ENCODE results near the gene EVI5L. TPM values are rescaled to one million over a fixed set of nuclear protein-coding genes. Genes with fewer than 3 reads are reported as not detected.

EVI5L gene
- total RNA-seq, 2 experiments from 2014 or later: 8.0 to 9.3 TPM

DNA sequence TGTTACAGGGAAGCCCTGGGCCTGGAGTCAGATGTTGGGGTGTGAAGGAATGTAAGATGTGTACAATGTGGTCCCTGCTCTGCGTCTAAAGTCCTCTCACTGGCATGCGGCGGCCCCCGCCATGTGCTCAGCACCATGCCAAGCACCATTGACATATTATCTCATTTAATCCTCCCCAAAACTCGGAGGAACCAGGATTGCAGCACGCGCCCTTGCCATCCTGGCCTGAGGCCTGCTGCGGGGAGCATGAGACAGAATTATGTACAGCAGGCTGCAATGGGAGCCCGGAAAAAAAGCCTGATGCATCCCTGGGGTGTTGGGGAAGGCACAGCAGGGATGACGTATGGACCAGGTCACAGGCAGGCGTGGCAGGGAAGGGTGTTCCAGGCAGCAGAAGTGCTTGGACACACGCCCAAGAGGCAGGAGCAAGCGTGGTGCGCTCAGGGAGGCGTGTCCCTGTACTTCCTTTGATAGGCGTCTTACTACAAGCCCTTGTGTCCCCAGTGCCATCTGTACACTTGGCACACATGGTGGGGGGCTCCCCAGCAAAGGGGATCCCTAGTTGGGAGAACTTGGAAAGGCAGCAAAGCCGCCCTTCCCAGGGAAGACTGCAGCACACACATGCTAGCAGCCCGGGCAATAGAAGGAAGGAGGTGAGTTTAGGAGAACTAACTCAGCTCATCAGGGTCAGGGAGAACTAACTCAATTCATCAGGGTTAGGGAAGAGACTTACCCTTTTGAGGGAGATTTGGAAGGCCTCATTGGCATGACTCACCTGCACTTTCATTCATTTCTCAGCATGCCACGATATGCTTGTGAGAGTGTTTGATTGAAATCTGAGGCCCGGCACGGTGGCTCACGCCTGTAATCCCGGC is 3.4 kb downstream of the EVI5L start:
- ChIA-PET POLR2A (no interaction called here), CTCF (no interaction called here)
- Mint-ChIP-seq H3K4me3 (no peak overlapping the region), H3K4me1 (ENCODE audit: low read depth) (peaks cover 17% of the 10 kb centered on the region), H3K27ac (no peak overlapping the region), H3K36me3 (ENCODE audit: low read depth) (no peaks in the 10 kb centered on the region), H3K27me3 (ENCODE audit: low read depth) (no peaks in the 10 kb centered on the region), H3K9me3 (ENCODE audit: insufficient read depth) (no peaks in the 10 kb centered on the region)
- ATAC-seq: no peak
- DNase-seq: no peak

DNA sequence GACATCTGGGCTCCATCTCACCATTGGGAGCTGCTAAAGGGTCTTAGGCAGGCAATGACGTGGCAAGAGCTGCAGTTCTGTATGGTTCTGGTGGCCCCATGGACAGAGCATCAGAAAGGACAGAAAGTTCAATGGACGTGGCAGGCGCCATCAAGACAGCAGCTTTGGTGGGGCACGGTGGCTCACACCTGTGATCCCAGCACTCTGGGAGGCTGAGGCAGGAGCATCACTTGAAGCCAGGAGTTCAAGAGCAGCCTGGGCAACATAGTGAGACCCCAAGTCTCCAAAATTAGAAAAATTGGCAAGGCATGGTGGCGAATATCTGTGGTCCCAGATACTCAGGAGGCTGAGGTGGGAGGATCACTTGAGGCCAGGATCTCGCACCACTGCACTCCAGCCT is 9.5 kb downstream of the EVI5L start:
- H3K27me3 Mint-ChIP-seq (ENCODE audit: low read depth): no peaks in the 10 kb centered on the region
- POLR2A ChIA-PET: no interaction called here
- H3K9me3 Mint-ChIP-seq (ENCODE audit: insufficient read depth): no peaks in the 10 kb centered on the region
- CTCF ChIA-PET: no interaction called here
- no peaks in the 10 kb centered on the region for H3K36me3 Mint-ChIP-seq (ENCODE audit: low read depth)
- DNase-seq: no peak
- H3K4me3 Mint-ChIP-seq: no peak overlapping the region
- no peaks in the 10 kb centered on the region for H3K4me1 Mint-ChIP-seq (ENCODE audit: low read depth)
- H3K27ac Mint-ChIP-seq: no peak overlapping the region
- no peak for ATAC-seq

DNA sequence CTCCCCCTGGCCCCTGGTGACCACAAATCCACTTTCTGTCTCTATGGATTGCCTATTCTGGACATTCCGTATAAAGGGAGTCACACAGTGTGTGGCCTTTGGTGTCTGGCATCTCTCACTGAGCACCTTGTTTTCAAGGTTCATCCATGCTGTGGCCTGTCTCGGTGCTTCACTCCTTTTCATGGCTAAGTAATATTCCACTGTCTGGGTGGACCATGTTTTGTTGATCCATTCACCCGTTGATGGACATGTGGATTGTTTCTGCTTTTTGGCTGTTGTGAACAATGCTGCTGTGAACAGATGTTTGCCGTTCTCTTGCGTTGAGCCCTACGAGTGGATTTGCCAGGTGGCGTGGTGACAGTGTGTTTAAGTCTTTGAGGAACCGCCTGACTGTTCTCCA is 10.6 kb downstream of the EVI5L start:
- DNase-seq: no peak
- ChIA-PET CTCF (no interaction called here), POLR2A (no interaction called here)
- Mint-ChIP-seq H3K27me3 (ENCODE audit: low read depth) (no peaks in the 10 kb centered on the region), H3K9me3 (ENCODE audit: insufficient read depth) (no peaks in the 10 kb centered on the region), H3K36me3 (ENCODE audit: low read depth) (no peaks in the 10 kb centered on the region), H3K27ac (no peak overlapping the region), H3K4me1 (ENCODE audit: low read depth) (no peaks in the 10 kb centered on the region), H3K4me3 (no peak overlapping the region)
- no peak for ATAC-seq

DNA sequence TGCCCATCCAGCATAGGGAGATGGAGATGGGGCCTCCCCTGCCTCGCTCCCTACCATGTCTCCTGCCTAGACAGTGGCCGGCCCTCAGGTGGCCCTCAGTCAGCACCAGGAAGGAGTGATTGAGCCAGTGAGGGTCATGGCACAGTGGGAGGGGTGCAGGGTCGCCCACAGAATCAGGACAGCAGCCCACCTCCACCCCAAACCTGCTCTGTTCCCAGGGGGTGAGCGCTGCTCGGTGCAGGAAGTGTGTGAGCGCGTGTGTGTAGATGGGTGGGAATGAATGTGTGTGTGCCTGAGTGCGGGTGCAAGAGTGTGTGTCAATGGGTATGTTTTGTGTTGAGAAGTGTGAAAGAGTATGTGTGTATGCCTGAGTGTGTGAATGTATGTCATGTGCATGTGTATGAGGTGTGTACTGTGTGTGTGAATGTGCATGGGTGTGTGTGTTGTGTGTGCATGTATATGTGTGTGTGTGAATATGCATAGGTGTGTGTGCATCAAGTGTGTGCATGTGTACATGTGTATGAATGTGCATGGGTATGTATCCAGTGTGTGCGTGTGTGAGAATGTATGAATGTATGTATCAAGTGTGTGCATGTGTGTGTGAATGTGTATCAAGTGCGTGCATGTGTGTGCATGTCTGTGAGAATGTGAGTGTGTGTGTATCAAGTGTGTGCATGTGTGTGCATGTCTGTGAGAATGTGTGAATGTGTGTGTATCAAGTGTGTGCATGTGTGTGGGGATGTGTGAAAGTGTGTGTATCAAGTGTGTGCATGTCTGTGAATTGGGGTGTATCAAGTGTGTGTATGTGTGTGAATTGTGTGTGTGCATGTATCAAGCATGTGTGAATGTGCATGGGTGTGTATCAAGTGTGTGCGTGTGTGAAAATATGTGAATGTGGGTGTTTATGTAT is 12.0 kb downstream of the EVI5L start:
- POLR2A ChIA-PET: no interaction called here
- no peak overlapping the region for H3K4me3 Mint-ChIP-seq
- CTCF ChIA-PET: no interaction called here
- ATAC-seq (no peak), DNase-seq (no peak)
- no peaks in the 10 kb centered on the region for H3K4me1 Mint-ChIP-seq (ENCODE audit: low read depth)
- H3K27ac Mint-ChIP-seq: no peak overlapping the region
- H3K9me3 Mint-ChIP-seq (ENCODE audit: insufficient read depth): no peaks in the 10 kb centered on the region
- no peaks in the 10 kb centered on the region for H3K27me3 Mint-ChIP-seq (ENCODE audit: low read depth)
- no peaks in the 10 kb centered on the region for H3K36me3 Mint-ChIP-seq (ENCODE audit: low read depth)

DNA sequence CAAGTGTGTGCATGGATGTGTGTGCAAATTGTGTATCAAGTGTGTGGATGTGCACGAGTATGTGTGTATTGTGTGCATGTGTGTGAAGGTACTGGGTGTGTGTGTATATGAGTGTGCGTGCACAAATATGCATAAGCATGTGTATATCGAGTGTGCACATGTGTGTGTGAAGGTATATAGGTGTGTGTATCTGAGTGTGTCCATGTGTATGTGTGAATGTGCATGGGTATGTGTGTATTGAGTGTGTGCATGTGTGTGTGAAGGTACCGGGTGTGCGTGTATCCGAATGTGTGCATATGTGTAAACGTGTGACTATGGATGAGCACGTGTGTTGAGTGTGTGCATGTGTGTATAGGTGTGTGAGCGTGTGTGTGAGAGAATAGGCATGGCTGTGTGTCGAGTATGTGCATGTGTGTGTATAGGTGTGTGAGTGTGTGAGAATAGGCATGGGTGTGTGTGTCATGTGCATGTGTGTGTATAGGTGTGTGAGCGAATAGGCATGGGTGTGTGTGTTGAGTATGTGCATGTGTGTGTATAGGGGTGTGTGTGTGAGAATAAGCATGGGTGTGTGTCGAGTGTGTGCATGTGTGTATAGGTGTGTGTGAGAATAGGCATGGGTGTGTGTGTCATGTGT is 12.8 kb downstream of the EVI5L start:
- Mint-ChIP-seq H3K27ac (no peak overlapping the region), H3K27me3 (ENCODE audit: low read depth) (no peaks in the 10 kb centered on the region), H3K36me3 (ENCODE audit: low read depth) (no peaks in the 10 kb centered on the region), H3K4me3 (no peak overlapping the region), H3K9me3 (ENCODE audit: insufficient read depth) (no peaks in the 10 kb centered on the region), H3K4me1 (ENCODE audit: low read depth) (no peaks in the 10 kb centered on the region)
- ChIA-PET POLR2A (no interaction called here), CTCF (no interaction called here)
- ATAC-seq (no peak), DNase-seq (no peak)

DNA sequence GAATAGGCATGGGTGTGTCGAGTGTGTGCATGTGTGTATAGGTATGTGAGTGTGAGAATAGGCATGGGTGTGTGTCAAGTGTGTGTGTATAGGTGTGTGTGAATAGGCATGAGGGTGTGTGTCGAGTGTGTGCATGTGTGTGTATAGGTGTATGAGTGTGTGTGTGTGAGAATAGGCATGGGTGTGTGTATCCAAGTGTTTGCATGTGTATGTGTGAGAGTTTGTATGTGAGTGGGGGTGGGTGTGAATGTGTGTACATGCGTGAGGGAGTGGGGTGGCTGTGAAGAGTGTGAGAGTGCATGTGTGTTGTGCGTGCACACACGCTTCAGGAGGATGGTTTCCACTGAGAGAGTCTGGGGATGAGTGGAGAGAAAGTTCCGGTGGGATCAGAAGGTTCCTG is 13.5 kb downstream of the EVI5L start:
- Mint-ChIP-seq H3K4me3 (no peak overlapping the region), H3K27me3 (ENCODE audit: low read depth) (no peaks in the 10 kb centered on the region), H3K36me3 (ENCODE audit: low read depth) (no peaks in the 10 kb centered on the region), H3K27ac (no peak overlapping the region), H3K9me3 (ENCODE audit: insufficient read depth) (no peaks in the 10 kb centered on the region), H3K4me1 (ENCODE audit: low read depth) (no peaks in the 10 kb centered on the region)
- DNase-seq: no peak
- no peak for ATAC-seq
- ChIA-PET CTCF (no interaction called here), POLR2A (no interaction called here)

DNA sequence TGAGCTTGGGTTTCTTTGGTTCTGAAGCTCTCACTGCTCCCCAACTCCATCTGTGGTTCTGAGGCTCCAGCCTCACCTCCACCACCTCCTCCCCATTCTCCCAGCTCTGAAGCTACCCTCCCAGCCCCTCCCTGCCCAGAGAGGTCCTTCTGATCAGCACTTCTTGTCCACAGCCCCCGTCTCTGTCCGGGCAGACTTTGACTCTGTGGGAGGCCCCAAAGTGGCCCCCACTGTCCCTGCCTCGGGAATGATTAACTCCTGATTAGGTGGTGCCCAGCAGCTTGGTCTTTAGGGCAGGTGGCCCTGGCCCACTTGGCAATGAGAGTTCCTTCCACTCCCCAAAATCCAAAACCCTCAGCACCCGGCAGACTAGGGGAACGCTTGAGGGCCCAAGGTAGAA is 14.4 kb downstream of the EVI5L start:
- ChIA-PET POLR2A (no interaction called here), CTCF (no interaction called here)
- H3K27ac Mint-ChIP-seq: no peak overlapping the region
- H3K9me3 Mint-ChIP-seq (ENCODE audit: insufficient read depth): no peaks in the 10 kb centered on the region
- ATAC-seq (no peak), DNase-seq (no peak)
- no peak overlapping the region for H3K4me3 Mint-ChIP-seq
- no peaks in the 10 kb centered on the region for H3K36me3 Mint-ChIP-seq (ENCODE audit: low read depth)
- no peaks in the 10 kb centered on the region for H3K4me1 Mint-ChIP-seq (ENCODE audit: low read depth)
- no peaks in the 10 kb centered on the region for H3K27me3 Mint-ChIP-seq (ENCODE audit: low read depth)

DNA sequence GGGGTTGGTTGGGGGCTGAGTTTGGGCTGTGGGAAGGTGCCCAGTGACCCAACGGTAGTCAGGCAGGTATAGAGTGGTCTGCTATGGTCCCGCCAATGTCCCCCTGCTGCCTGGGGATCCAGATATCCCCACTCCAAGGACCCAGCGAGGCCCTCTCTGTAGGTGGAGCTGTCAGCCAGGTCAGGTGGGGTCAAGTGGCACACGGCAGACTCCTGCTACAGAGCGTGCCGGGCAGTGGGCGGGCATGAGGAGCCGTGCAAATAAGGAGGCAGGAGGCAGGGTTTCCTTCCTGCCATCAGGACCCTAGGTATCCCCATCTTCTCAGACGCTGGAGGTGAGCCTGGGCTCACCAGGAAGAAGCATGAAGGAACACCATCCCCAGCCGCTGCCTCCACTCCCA is 14.9 kb downstream of the EVI5L start:
- CTCF ChIA-PET: no interaction called here
- POLR2A ChIA-PET: no interaction called here

DNA sequence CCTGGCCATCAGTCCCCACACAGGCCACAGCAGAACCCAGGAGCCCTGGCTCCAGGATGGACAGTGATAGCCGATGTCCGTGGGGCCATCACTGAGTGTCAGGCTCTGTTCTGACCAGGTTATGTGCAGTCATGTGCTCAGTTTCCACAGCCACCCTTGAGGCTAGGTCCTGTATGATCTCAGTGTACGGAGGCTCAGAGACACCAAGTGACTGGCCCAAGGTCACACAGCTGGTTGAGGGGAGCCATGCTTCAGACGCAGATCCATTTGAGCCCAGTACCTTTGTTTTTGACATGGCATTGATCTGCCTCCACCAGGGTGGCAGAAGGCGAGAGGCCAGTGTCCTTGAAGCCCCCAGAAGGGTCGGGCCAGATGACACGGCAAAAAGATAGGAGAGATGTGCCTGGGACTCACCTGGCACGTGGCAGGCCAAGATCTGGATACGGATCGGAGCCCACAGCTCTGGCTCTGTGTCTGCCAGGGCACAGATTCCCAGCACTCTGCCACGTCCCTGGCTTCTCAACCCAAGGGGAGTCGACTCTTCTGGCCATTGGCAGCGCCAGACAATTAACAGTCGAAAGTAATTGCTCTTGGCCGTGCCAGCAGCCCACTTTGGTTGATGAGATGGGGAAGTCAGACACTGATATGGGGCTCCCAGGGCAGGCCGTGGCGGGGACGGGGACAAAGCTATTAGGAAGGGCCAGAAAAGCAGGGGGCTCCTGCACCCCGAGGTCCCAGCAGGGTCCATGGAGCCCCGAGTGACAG is 15.6 kb downstream of the EVI5L start:
- CTCF ChIA-PET: no interaction called here
- Mint-ChIP-seq H3K9me3 (ENCODE audit: insufficient read depth) (no peaks in the 10 kb centered on the region), H3K27me3 (ENCODE audit: low read depth) (no peaks in the 10 kb centered on the region), H3K27ac (no peak overlapping the region), H3K36me3 (ENCODE audit: low read depth) (no peaks in the 10 kb centered on the region), H3K4me3 (no peak overlapping the region), H3K4me1 (ENCODE audit: low read depth) (no peaks in the 10 kb centered on the region)
- POLR2A ChIA-PET: no interaction called here
- ATAC-seq: no peak
- DNase-seq: no peak

More for the DNA sequence above, 14.9 kb downstream of the EVI5L start:
- no peaks in the 10 kb centered on the region for H3K9me3 Mint-ChIP-seq (ENCODE audit: insufficient read depth)
- H3K4me3 Mint-ChIP-seq: no peak overlapping the region
- H3K27me3 Mint-ChIP-seq (ENCODE audit: low read depth): no peaks in the 10 kb centered on the region
- DNase-seq (no peak), ATAC-seq (no peak)
- H3K36me3 Mint-ChIP-seq (ENCODE audit: low read depth): no peaks in the 10 kb centered on the region
- H3K4me1 Mint-ChIP-seq (ENCODE audit: low read depth): no peaks in the 10 kb centered on the region
- H3K27ac Mint-ChIP-seq: no peak overlapping the region

DNA sequence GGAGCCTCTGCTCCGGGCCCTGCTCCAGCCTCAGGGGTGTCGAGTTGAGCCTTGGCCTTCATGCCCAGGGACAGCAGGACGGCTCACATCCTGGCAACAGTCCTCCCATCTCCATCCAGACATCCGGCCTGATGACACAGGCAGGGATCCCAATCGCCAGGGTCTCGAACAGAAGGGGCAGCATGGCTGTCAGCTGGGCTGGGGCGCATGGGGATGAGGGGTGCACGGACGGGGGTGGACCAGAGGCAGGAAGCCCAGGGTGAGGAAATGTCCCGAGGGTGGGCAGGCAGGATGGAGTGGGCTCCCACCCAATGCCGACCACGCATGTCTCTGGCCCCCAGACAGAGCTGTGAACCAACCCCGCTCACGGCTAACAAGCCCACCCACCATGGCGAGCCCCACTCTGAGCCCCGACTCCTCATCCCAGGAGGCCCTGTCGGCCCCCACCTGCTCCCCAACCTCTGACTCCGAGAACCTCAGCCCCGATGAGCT is 16.2 kb downstream of the EVI5L start:
- Mint-ChIP-seq H3K27ac (no peak overlapping the region), H3K4me3 (no peak overlapping the region), H3K27me3 (ENCODE audit: low read depth) (no peaks in the 10 kb centered on the region), H3K9me3 (ENCODE audit: insufficient read depth) (no peaks in the 10 kb centered on the region), H3K36me3 (ENCODE audit: low read depth) (no peaks in the 10 kb centered on the region), H3K4me1 (ENCODE audit: low read depth) (no peaks in the 10 kb centered on the region)
- ATAC-seq (no peak), DNase-seq (no peak)
- CTCF ChIA-PET: no interaction called here
- POLR2A ChIA-PET: no interaction called here

DNA sequence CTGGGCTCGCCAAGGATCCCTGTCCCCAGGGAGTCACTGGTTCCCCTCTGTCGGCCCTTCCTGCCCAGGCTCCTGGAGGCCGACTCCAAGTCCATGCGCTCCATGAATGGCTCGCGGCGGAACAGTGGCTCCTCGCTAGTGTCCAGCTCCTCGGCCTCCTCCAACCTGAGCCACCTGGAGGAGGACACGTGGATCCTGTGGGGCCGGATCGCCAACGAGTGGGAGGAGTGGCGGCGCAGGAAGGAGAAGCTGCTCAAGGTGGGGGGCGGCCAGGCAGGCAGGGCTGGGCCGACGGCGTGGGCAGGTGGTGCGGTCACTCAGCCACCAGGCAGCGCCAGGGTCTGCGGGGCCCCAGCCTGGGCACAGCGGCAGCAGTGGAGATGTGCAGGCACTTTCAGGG is 17.6 kb downstream of the EVI5L start:
- Mint-ChIP-seq H3K4me1 (ENCODE audit: low read depth) (no peaks in the 10 kb centered on the region), H3K9me3 (ENCODE audit: insufficient read depth) (no peaks in the 10 kb centered on the region), H3K27me3 (ENCODE audit: low read depth) (no peaks in the 10 kb centered on the region), H3K4me3 (no peak overlapping the region), H3K27ac (no peak overlapping the region), H3K36me3 (ENCODE audit: low read depth) (no peaks in the 10 kb centered on the region)
- ChIA-PET CTCF (no interaction called here), POLR2A (interaction anchor here (0.6 kb wide), 1 partner anchor 225 kb away, joined by 3 read pairs; no protein-coding TSS in a partner anchor)
- DNase-seq (no peak), ATAC-seq (no peak)

All from activated CD8-positive, alpha-beta T cell treated with anti-CD3 and anti-CD28 coated beads, Interleukin-2, amount 10 ng/mL, durations not matched to agents 7 days and 5 days (primary cell).